ENCODE measurements around the gene KAT7.

The KAT7 gene

DNA sequence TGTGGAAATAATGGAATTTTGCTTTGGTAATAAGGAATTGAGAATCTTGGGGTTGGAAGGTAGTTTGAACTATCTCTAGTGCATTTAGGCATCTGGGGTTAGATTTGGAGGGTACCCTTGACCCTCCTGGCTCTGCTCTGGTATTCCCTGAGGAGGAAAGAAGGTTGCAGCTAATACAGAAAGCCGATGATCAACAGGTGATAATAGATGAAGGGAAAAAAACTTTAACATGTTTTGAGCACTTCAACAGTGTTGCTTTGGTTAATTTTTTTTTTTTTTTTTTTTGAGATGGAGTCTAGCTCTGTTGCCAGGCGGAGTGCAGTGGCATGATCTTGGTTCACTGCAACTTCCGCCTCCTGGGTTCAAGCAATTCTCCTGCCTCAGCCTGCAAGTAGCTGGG is 4.8 kb downstream of the KAT7 start:
- TF ChIP-seq, protein P1, sequence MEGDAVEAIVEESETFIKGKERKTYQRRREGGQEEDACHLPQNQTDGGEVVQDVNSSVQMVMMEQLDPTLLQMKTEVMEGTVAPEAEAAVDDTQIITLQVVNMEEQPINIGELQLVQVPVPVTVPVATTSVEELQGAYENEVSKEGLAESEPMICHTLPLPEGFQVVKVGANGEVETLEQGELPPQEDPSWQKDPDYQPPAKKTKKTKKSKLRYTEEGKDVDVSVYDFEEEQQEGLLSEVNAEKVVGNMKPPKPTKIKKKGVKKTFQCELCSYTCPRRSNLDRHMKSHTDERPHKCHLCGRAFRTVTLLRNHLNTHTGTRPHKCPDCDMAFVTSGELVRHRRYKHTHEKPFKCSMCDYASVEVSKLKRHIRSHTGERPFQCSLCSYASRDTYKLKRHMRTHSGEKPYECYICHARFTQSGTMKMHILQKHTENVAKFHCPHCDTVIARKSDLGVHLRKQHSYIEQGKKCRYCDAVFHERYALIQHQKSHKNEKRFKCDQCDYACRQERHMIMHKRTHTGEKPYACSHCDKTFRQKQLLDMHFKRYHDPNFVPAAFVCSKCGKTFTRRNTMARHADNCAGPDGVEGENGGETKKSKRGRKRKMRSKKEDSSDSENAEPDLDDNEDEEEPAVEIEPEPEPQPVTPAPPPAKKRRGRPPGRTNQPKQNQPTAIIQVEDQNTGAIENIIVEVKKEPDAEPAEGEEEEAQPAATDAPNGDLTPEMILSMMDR (IDR thresholded peaks at IDR 0.05; ENCODE audit: borderline replicate concordance, extremely low read depth, low read length, poor library complexity, severe bottlenecking), result no peak
- TF ChIP-seq EZH2 (IDR thresholded peaks at IDR 0.05; ENCODE audit: borderline replicate concordance, low read depth, low read length, severe bottlenecking), result no peak
- Histone ChIP-seq H3K9me3 (ENCODE audit: insufficient read depth, low read length, severe bottlenecking) (no peaks in the 10 kb centered on the region), H3K27me3 (ENCODE audit: insufficient read depth, low read length, poor library complexity) (no peaks in the 10 kb centered on the region), H3K79me2 (ENCODE audit: insufficient read depth, low read length) (peaks cover 95% of the 10 kb centered on the region), H3K36me3 (ENCODE audit: insufficient read depth, low read length) (peaks cover 85% of the 10 kb centered on the region), H3K9ac (ENCODE audit: low read depth, low read length) (no peak overlapping the region), H3K4me2 (ENCODE audit: insufficient read depth, low read length) (no peak overlapping the region), H2AFZ (ENCODE audit: low read depth, low read length) (no peak overlapping the region), H3K4me1 (ENCODE audit: insufficient read depth, low read length) (peaks cover 33% of the 10 kb centered on the region), H4K20me1 (ENCODE audit: insufficient read depth, low read length) (peaks cover 73% of the 10 kb centered on the region), H3K27ac (ENCODE audit: low read length) (no peak overlapping the region), H3K4me3 (ENCODE audit: low read depth in 1 of 2, low read length in 2 of 2) (no peak overlapping the region)
- ATAC-seq (ENCODE audit: insufficient read depth, low read depth) (no peak), DNase-seq (no peak)

DNA sequence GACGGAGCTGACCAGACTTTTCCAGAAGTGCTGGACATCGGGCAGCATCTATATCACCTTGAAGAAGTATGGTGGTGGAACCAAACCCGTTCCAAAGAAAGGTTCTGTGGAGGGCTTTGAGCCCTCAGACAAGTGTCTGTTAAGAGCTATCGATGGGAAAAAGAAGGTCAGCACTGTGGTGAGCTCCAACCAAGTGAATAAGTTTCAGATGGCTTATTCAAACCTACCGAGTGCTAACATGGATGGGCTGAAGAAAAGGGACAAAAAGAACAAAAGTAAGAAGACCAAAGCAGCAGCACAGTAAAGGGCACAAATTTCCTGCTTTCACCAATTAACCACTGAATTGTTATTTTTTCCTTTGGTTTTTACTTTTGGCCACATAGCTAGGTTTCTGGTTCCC is 6.9 kb downstream of the KAT7 start:
- Histone ChIP-seq H4K20me1 (ENCODE audit: insufficient read depth, low read length) (peaks cover 69% of the 10 kb centered on the region), H3K27ac (ENCODE audit: low read length) (no peak overlapping the region), H3K4me2 (ENCODE audit: insufficient read depth, low read length) (peak overlapping the region; percentile 7; the same call in 1 of the 2 replicates), H3K9ac (ENCODE audit: low read depth, low read length) (no peak overlapping the region), H2AFZ (ENCODE audit: low read depth, low read length) (no peak overlapping the region), H3K9me3 (ENCODE audit: insufficient read depth, low read length, severe bottlenecking) (no peaks in the 10 kb centered on the region), H3K4me1 (ENCODE audit: insufficient read depth, low read length) (peaks cover 20% of the 10 kb centered on the region), H3K27me3 (ENCODE audit: insufficient read depth, low read length, poor library complexity) (no peaks in the 10 kb centered on the region), H3K79me2 (ENCODE audit: insufficient read depth, low read length) (peaks cover 95% of the 10 kb centered on the region), H3K4me3 (ENCODE audit: low read depth in 1 of 2, low read length in 2 of 2) (no peak overlapping the region), H3K36me3 (ENCODE audit: insufficient read depth, low read length) (peaks cover 93% of the 10 kb centered on the region)
- no peak for TF ChIP-seq EZH2 (IDR thresholded peaks at IDR 0.05; ENCODE audit: borderline replicate concordance, low read depth, low read length, severe bottlenecking)
- TF ChIP-seq, protein P1 (IDR thresholded peaks at IDR 0.05; ENCODE audit: borderline replicate concordance, extremely low read depth, low read length, poor library complexity, severe bottlenecking), result no peak
- DNase-seq (no peak), ATAC-seq (ENCODE audit: insufficient read depth, low read depth) (no peak)

DNA sequence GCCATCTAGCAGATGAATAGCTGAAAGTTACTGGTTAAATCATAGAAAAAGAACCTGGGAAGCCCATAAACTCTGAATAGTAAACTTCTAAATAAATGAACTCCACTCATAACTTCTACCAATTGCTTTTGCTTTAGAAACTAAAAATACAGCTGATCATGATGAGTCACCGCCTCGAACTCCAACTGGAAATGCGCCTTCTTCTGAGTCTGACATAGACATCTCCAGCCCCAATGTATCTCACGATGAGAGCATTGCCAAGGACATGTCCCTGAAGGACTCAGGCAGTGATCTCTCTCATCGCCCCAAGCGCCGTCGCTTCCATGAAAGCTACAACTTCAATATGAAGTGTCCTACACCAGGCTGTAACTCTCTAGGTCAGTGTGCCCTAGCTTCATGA is 9.7 kb downstream of the KAT7 start:
- ATAC-seq (ENCODE audit: insufficient read depth, low read depth), result no peak
- Histone ChIP-seq H3K9me3 (ENCODE audit: insufficient read depth, low read length, severe bottlenecking) (no peaks in the 10 kb centered on the region), H2AFZ (ENCODE audit: low read depth, low read length) (no peak overlapping the region), H3K9ac (ENCODE audit: low read depth, low read length) (no peak overlapping the region), H3K36me3 (ENCODE audit: insufficient read depth, low read length) (peaks cover 93% of the 10 kb centered on the region), H3K4me1 (ENCODE audit: insufficient read depth, low read length) (peaks cover 2% of the 10 kb centered on the region; the same call in 1 of the 2 replicates), H3K79me2 (ENCODE audit: insufficient read depth, low read length) (peaks cover 96% of the 10 kb centered on the region), H3K27ac (ENCODE audit: low read length) (no peak overlapping the region), H3K27me3 (ENCODE audit: insufficient read depth, low read length, poor library complexity) (no peaks in the 10 kb centered on the region), H3K4me2 (ENCODE audit: insufficient read depth, low read length) (no peak overlapping the region), H3K4me3 (ENCODE audit: low read depth in 1 of 2, low read length in 2 of 2) (no peak overlapping the region), H4K20me1 (ENCODE audit: insufficient read depth, low read length) (peaks cover 59% of the 10 kb centered on the region)
- TF ChIP-seq, protein P1 (IDR thresholded peaks at IDR 0.05; ENCODE audit: borderline replicate concordance, extremely low read depth, low read length, poor library complexity, severe bottlenecking), result no peak
- no peak for TF ChIP-seq EZH2 (IDR thresholded peaks at IDR 0.05; ENCODE audit: borderline replicate concordance, low read depth, low read length, severe bottlenecking)
- no peak for DNase-seq

DNA sequence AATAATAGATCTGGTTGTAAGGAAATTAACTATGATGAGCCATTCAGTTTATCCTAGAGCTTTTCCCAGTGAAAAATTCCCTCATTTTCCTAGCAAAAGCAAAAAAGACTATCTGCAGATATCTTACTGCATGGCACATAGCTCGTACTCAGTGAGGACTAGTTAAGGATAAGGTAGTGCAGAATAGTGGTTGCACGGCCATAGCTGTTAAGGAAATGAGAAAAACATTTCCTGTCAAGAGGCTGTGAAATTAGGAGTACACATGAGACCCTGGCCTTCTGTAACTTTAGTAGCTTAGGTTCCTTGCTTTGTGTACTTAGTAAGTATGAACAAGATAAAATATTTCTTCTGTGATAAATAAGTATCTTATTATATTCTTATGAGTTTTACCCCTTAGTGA is 10.3 kb downstream of the KAT7 start:
- TF ChIP-seq, protein P1 (IDR thresholded peaks at IDR 0.05; ENCODE audit: borderline replicate concordance, extremely low read depth, low read length, poor library complexity, severe bottlenecking), result no peak
- no peak for TF ChIP-seq EZH2 (IDR thresholded peaks at IDR 0.05; ENCODE audit: borderline replicate concordance, low read depth, low read length, severe bottlenecking)
- Histone ChIP-seq H3K4me3 (ENCODE audit: low read depth in 1 of 2, low read length in 2 of 2) (no peak overlapping the region), H3K27ac (ENCODE audit: low read length) (no peak overlapping the region), H3K27me3 (ENCODE audit: insufficient read depth, low read length, poor library complexity) (no peaks in the 10 kb centered on the region), H2AFZ (ENCODE audit: low read depth, low read length) (no peak overlapping the region), H3K9ac (ENCODE audit: low read depth, low read length) (no peak overlapping the region), H3K4me2 (ENCODE audit: insufficient read depth, low read length) (no peak overlapping the region), H3K36me3 (ENCODE audit: insufficient read depth, low read length) (peaks cover 91% of the 10 kb centered on the region), H4K20me1 (ENCODE audit: insufficient read depth, low read length) (peaks cover 55% of the 10 kb centered on the region), H3K4me1 (ENCODE audit: insufficient read depth, low read length) (no peaks in the 10 kb centered on the region), H3K9me3 (ENCODE audit: insufficient read depth, low read length, severe bottlenecking) (no peaks in the 10 kb centered on the region), H3K79me2 (ENCODE audit: insufficient read depth, low read length) (peaks cover 93% of the 10 kb centered on the region)
- ATAC-seq (ENCODE audit: insufficient read depth, low read depth) (no peak), DNase-seq (no peak)

Data from DND-41 (cell line).